ENCODE results near the gene SLC35F3.

The SLC35F3 gene

DNA sequence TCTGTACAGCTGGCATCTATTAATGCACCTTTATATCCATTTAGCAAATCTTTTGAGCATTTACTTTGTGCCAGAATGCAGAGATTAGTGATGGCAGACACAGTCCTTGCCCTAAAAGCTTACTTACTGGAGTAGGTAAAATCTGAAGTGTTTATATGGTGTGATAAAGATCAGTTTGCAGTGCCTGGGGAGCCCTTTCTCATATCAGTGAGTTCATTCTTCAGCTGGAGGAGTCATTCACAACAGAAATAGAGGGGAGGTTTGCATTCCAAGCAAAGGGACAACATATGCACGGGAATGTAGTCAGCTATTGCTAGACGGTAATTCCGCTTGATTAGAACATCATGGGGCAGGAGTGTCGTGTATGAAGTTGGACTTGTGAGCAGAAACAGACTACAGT is 8.4 kb downstream of the SLC35F3 start:
- no peak for DNase-seq

- no peak for DNase-seq
These were observed 12.2 kb downstream of the SLC35F3 start for GRCh38 chr1:233916706-233917105.

DNA sequence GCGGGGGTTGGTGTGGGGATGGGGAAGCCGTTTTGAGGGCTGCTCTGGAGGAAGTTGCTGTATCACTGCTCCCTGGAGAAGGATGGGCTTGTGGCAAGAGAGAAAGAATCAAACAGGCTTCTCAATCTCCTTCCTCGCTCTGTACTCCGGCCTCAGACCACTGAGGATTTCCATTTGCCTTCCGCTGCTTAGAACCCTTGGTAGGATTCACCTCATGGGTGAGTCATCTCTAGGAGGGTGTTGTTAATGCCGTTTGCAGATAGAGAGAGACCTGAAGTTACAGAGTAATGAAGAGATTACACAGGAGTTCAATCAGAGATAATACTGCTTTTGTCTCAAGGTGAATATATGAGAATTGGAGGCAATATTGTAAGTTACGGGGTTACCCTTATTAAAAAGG is 15.3 kb downstream of the SLC35F3 start:
- DNase-seq: no peak

GRCh38 chr1:233928123-233928522 is 23.6 kb downstream of the SLC35F3 start:
- DNase-seq: no peak

- DNase-seq: no peak
These were observed 28.9 kb downstream of the SLC35F3 start for GRCh38 chr1:233933339-233933738.

DNA sequence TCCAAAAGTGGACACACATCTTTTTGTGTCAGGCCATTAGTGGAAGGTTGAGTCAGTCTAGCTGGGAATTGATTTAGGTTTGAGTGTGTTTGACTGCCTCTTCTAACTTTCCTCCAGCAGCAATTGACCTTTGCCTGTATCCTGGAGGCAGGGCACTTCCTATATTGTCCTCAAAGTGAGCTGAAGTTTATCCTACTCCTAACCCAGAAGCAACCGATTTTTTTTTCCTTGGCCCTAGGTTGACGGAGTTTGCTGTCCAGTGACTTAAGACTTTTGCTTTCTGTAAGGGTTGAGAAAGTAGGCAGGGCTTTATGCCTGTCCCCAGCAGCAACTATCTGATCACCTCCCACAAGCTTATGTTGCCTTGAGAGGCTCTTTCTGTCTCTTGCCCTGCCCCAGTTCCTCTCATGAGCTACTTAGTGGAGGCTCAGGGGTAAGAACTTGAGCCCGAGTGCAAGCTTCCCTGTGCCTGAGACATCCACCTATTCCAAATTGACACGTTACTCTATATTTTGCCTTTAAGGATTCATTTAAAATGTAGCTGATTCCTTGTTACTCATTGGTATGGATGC is 30.9 kb downstream of the SLC35F3 start:
- no peak for DNase-seq

DNA sequence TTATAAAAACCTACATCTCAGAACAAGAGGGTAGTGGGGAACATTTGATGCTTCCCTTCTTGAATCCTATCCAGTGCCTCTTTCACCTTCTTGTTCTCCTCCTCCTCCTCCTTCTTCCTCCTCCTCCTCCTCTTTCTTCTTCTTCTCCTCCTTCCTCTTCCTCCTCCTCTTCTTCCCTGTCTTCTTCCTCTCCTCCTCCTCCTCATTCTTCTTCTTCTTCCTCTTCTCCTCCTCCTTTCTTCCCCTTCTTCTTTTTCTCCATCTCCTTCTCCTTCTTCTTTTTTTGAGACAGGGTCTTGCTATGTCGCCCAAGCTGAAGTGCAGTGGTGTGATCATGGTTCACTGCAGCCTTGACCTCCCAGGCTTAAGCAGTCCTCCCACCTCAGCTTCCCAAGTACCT is 31.9 kb downstream of the SLC35F3 start:
- no peak for DNase-seq

GRCh38 chr1:233936842-233937241 is 32.4 kb downstream of the SLC35F3 start:
- no peak for DNase-seq

- DNase-seq: no peak
These were observed 34.0 kb downstream of the SLC35F3 start for GRCh38 chr1:233938476-233938875.

GRCh38 chr1:233939451-233939850 is 35.0 kb downstream of the SLC35F3 start:
- no peak for DNase-seq

- no peak for DNase-seq
These were observed 36.4 kb downstream of the SLC35F3 start for GRCh38 chr1:233940908-233941307.

DNA sequence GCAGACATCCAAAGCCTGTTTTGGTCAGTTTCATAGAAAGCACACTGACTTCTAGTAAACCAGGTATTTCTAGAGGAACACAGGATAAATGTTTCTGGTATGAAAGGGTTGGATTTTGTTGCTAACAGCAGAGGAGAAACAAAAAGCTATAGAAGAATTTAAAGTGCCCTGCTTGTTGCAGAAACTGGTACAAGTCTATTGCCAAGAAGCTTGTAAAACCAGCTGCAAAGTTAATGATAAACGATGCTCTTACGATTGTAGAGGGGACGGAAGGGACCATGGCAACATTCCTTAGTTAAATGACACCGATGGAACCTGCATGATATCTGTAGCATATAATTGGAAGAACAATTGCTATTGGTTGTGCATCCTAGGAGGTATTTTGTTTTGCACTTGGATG is 40.1 kb downstream of the SLC35F3 start:
- no peak for DNase-seq

- no peak for DNase-seq
These were observed 41.1 kb downstream of the SLC35F3 start for GRCh38 chr1:233945573-233945972.

- no peak for DNase-seq
These were observed 41.5 kb downstream of the SLC35F3 start for GRCh38 chr1:233945979-233946378.

- DNase-seq: no peak
These were observed 42.2 kb downstream of the SLC35F3 start for GRCh38 chr1:233946724-233947123.

GRCh38 chr1:233951804-233952203 is 47.3 kb downstream of the SLC35F3 start:
- no peak for DNase-seq

DNA sequence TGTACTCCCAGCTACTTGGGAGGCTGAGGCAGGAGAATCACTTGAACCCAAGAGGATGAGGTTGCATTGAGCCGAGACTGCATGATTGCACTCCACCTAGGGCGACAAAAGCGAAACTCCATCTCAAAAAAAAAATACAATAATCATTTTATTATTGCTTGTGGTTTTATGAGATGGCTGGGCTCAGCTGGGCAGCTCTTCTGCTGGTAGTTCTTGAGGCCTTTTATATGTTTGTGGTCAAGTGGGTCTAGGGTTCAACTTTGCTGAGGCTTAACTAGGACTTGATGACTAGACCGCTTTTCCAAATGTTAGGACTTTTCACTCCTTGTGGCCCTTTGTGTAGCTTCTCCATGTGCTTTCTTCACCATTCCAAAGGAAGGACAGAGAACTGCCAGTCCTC is 53.2 kb downstream of the SLC35F3 start:
- DNase-seq: no peak

GRCh38 chr1:233959102-233959501 is 54.6 kb downstream of the SLC35F3 start:
- no peak for DNase-seq

- no peak for DNase-seq
These were observed 55.5 kb downstream of the SLC35F3 start for GRCh38 chr1:233959971-233960370.

DNA sequence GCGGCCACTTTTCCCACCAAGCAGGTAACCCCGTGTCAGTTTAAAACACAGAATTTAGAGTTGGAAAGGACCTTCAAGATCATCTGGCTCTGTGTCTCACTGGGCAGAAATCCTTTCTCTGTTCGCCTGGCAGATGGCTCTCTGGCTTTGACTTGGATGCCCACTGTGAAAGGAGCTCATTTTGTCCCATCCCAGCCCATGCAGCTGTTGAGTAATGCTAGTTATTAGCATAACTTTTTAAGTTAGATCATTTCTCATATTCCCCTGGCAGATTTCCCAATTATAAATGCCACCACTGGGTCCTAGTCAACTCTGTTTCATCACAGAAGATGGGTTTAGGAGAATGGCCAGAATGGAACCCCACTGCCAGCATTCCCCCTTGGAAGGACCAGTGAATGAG is 55.9 kb downstream of the SLC35F3 start:
- DNase-seq: no peak

GRCh38 chr1:233962878-233963277 is 58.4 kb downstream of the SLC35F3 start:
- DNase-seq: no peak

DNA sequence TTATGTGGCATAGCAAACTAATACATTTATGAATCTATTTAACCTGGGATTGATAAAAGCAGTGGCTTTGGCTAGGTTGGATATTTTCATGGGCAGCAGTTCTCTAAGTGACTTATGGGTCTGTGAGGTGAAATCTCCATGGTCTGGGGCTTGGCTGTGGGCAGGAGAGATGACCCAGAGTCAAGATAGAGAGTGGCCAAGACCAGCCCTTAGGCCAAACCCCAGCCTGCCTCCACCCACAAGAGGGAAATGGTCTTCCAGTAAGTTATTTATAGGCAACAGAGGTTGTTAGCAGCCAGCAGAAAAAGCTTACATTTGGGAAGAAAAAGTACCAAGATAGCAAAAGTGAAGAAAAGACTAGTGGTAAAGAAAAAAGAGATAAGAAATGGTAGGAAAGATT is 61.4 kb downstream of the SLC35F3 start:
- no peak for DNase-seq

DNA sequence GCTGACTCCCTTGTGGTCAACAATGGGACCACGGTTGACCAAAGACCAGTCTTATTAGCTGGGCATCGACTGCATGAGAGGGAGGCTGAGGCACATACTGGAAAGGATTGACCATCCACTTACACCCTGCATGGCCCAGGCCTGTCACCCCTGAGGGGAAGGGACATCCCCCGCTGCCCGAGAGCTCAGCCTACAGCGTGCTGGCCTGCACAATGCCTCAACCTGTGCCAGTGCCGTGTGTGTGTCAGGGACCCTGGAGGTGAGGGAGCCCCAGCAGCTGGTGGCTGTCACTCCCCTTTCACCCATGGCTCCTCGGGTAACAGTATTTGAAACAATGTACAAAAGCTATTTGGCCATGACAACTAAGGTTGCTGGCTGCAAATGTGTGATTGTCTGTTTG is 67.3 kb downstream of the SLC35F3 start:
- DNase-seq: no peak

GRCh38 chr1:233972563-233972950 is 68.1 kb downstream of the SLC35F3 start:
- no peak for DNase-seq

GRCh38 chr1:233972951-233973635 is 68.6 kb downstream of the SLC35F3 start:
- DNase-seq: no peak

Measured in midbrain (tissue), 1 donor.